Endometrium (tissue), 2 donors: ENCODE data around the gene FSTL4.
"Not testable (repeated sequence)": the region's sequence is repeated elsewhere in the genome, so short reads cannot be mapped to it uniquely, and the experiment has no call there.

Experiments used
- FAIRE-seq: peaks from 2 replicates; lab custom pipeline; 2012; peaks lifted over from hg19 to GRCh38; lab: Jason Lieb, UNC
- donor health status: control.
- donor health status: control.

Gene FSTL4

GRCh38 chr5:133552925-133553525, 59.3 kb downstream of the FSTL4 start:
- FAIRE-seq = no peak

DNA sequence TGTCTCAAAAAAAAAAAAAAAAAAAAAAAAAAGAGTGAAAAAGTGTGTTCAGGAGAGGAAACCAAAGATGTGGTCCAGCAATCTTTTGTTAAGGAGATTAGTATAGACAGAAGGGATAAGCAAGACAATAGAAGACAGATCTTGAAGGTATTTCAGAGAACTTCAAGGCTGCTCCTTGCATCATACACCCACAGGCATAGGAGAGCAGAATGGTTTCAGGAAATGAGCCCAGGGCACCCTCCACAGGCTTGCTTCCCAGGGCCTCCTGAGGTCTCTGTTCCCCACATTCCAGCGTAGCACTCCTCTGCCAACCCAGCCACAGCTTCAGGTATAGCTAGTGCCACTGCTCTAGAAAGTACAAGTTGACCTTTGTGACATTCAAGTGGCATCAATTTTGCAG, 65.8 kb downstream of the FSTL4 start:
- no peak for FAIRE-seq

- FAIRE-seq = no peak
These were observed 68.0 kb downstream of the FSTL4 start for GRCh38 chr5:133544346-133544745.

- no peak for FAIRE-seq
These were observed 72.5 kb downstream of the FSTL4 start for GRCh38 chr5:133539818-133540217.

DNA sequence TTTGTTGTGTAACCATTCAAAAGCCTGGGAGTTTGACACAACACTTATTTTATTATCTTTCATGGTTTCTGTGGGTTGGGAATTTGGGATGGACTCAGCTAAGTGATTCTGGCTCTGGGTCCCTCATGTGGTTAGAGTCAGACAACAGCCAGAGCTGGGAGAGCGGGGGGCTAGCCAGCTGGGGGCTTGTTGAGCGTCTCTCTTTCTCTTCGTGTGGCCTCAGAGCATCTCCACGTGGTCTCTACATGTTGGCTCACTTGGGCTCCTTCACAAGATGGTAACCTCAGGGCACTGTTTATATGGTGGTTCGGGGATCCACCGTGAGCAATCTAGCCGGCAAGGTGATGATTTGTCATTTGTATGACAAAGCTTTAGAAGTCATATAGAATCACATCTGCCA, 73.6 kb downstream of the FSTL4 start:
- no peak for FAIRE-seq

DNA sequence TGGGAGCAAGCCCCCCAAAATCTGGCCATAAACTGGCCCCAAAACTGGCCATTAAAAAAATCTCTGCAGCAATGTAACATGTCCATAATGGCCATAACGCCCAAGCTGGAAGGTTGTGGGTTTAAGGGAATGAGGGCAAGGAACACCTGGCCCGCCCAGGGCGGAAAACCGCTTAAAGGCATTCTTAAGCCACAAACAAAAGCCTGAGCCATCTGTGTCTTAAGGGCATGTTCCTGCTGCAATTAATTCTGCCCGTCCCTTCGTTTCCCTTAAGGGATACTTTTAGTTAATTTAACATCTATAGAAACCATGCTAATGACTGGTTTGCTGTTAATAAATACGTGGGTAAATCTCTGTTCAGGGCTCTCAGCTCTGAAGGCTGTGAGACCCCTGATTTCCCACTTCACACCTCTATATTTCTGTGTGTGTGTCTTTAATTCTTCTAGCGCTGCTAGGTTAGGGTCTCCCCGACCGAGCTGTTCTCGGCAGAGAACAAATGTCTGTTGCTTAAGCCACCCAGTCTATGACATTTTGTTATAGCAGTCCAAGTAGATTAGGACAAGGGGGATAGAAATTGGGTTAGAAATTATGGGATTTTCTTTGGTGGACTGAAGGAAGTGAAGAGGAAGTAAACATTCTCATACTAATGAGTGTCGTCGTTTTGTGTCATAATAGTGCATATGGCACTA, 77.0 kb downstream of the FSTL4 start:
- FAIRE-seq = not testable (repeated sequence)

DNA sequence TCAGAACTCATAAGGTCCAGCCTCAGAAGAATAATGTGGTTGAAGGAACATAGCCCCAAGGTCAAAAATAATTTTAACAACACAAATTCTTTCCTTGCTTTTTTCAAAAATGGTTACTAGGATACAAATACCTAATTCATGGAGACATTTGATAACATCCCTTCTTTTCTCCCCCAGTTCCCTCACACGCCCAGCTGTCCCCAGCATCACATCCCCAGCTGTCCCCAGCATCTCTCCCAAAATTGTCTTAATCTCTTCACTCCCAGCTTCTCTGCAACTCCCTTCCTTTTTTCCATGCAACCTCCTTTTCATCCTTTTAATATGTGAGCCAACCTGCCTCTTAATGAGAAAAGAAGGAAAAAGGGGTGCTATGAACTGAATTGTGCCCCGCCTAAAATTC, 77.8 kb downstream of the FSTL4 start:
- no peak for FAIRE-seq

DNA sequence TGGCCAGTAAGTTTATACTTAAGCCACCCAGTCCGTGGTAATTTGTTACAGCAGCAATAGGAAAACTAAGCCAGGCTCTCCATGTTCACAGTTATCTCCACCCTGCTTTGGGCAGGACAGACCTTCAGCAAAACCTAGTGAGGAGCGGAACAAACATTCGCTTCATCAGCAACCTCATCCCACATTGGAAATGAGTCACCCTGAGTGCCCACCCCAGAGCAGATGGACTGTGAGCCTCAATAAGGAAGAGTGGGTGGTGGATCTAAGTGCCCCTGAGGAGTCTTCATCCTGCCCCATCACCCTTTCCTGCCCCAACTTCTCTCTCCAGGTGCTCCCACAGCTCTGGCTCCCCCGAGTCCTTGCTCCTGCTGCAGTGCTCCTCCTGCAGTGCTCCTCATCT, 78.8 kb downstream of the FSTL4 start:
- FAIRE-seq = no peak

- FAIRE-seq = no peak
These were observed 80.7 kb downstream of the FSTL4 start for GRCh38 chr5:133531594-133531993.

- no peak for FAIRE-seq
These were observed 81.2 kb downstream of the FSTL4 start for GRCh38 chr5:133531178-133531577.

DNA sequence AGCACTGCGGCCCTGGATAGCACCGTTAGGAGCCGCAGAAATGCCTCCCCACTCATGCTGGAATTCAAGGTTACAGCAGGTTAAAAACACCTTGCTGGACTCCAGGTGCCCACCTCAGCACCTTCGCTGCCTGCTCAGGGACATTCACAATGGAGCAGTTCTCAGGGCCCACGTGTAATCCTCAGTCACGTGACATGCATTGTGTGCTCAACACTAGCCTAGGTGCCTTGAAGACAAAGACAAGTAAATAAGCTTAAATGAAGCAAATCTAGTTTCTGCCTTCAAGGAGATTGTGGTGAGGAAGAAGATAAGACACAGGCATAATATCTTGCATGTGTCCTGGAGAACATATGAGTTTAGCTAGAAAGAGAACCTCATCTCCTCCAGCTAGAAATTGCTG, 82.1 kb downstream of the FSTL4 start:
- no peak for FAIRE-seq

DNA sequence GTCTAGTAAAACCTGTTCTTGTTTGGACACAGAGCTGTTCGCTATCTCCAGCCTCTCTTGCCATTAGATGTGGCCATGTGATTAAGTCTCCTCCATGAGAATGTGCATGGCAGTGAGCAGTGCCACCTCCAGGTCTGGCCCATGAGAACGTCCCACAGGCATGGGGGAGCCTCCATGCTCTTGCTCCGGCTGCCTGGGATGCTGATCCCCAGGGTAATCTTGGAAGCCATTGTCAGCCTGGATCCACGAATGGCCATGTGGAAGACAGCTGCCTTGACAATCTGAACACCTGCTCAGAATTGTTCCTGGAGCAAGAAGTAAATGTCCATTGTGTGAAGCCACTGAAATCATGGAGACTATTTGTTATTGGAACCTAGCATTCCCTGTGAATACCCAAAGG, 83.5 kb downstream of the FSTL4 start:
- no peak for FAIRE-seq

DNA sequence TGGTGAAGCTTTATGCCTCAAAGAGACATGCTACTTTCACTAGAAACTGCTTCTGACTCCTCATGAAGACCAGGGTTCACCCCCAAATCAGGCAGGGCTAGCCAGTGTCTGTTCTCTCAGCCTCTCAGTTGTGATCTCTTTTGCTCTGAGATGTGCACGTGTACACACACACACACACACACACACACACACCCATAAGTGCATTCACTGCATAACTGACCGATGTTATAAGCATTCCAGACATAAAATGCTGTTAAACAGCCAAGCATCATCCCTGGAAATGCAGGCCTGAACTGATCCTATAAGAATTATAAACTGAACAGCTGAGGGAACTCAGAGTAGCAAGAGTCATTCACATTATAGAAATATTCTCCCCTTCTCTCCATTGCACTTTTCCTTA, 85.0 kb downstream of the FSTL4 start:
- no peak for FAIRE-seq

GRCh38 chr5:133526368-133526767, 86.0 kb downstream of the FSTL4 start:
- FAIRE-seq = no peak

GRCh38 chr5:133525126-133525525, 87.2 kb downstream of the FSTL4 start:
- FAIRE-seq = no peak

- no peak for FAIRE-seq
These were observed 87.7 kb downstream of the FSTL4 start for GRCh38 chr5:133524666-133525065.

DNA sequence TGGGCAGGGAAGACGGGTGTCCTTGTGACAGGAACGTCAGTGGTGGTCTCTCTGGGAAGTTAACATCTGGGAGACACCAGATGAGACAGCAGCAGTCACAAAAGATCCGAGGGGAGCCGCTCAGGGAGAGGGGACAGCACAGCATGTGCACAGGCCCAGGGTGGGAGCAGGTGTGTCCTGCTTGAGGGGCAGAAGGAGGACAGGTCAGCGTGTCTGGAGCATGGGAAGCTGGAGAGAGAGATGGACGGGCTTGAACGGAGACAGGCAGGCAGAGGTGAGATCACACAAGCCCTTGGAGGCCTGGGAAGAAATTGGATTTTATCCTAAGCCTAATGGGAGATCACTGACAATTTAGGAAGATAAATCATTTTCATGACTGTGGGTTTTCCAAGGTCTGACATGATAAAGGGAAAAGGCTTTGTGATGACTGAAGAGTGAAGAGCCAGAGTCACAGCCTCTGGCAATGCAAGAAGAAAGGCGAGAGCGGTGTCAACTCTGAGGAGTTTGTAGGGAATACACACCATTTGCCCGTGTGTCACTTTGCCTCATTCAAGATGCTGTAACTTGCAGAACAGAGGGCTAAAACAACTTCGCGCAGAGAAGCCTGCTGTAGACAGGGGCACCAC, 88.3 kb downstream of the FSTL4 start:
- no peak for FAIRE-seq

DNA sequence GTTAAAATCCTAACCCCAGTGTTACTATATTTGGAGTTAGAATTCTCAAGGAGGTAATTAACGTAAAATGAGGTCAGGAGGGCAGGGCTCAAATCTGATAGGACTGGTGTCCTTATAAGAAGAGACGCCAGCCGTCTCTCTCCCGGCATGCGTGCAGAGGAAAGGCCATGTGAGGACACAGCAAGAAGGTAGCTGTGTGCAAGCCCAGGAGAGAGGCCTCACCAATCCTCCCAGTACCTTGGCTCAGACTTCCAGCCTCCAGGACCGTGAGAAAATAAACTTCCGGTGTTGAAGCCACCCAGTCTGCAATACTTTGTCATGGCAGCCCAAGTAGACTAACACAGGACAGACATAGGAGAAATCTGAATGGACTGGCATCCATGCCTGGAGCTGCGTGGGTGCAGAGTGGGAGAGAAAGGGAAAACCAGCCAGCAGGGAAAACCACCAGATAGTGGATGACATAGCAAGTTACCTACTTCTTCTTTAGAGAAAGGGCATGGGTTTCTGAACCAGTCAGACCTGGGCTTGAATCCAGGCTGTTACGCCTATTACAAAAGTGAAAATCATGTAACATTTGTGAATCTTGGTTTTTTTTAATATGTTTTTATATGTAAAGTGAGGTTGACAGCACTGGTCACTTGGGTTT, 89.2 kb downstream of the FSTL4 start:
- FAIRE-seq = no peak

DNA sequence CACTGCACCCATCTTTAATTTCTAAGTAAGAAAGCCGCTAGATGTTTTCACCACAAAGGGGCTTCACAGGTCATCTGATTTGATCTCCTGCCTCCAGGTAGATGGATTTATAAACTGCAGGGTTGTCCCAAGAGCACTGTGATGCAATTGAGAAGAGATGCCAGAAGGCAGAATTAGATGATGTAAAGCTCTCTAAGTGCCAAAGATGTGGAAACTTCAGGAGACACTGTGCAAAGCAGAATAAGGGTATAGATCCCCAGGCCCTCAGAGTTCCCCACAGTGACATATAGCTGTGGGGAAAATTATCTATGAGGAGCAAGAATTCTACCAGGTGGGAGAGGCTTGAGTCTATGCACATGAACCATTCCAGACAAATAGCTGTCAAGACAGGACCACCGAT, 90.5 kb downstream of the FSTL4 start:
- FAIRE-seq = no peak

GRCh38 chr5:133520991-133521706, 91.2 kb downstream of the FSTL4 start:
- FAIRE-seq = no peak

DNA sequence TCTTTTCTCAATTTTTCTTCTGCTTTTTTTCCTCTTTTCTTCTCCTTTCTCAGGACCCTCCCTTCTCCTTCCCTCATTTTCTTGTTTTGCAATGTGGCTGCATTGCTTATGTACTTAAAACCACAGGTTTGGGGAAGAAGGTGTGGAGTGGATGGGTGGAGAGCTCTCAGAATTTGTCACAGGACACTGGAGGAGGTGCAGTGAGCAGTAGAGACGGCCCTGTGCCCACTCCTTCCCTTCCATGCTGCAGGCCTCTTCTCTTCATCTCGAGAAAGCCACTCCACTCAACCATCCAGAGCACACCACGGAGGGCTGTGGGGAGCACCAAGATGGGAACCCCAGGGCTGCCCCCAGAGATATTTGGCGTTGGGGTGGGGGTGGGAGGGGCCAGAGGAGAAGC, 92.3 kb downstream of the FSTL4 start:
- FAIRE-seq = no peak

DNA sequence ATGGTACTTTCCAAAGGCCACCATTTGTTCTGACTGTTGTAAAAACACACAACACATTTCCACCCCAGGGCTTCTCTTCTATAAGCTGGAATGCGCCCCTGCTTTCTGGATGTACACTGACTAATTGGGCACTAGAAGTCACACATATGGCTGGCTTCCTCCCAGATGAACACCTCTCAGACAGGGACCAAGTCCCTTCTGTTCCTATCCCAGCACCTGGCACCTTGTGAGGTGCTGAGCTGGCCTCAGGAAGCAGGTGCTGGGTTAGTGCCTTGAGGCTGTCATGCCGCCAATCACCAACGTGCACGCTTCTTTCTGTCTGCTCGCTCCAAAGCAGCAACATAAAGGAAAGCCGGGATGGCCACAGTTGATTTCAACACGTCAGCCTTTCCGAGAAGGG, 93.2 kb downstream of the FSTL4 start:
- FAIRE-seq = no peak

DNA sequence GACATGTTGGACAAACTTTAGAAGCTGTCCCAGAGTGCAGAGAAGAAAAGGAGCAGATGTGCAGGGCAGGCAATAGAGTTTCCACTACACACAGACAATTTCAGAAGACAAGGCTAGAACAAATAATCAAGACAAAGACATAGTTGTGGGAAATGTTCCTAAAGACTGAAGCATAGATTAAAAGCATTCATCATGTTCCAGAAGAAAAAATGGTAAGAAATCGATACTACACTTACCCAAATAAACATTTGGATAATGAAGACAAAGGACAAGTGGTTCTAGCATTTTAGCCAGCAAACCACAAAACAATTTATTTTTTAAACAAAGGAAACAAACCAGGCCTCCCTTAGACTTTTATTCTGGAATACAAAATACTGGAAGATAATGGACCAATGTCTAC, 97.9 kb downstream of the FSTL4 start:
- FAIRE-seq = no peak
